GM06990 (cell line): ENCODE measurements around the gene MAP4.

Source experiments
- DNase-seq: peaks from one replicate; pipeline ENCODE4 v3.0.0-alpha.2; 2011; ENCODE audit not compliant: insufficient read length; ENCODE audit errors: extremely low read depth
- H3K27me3 ChIP-seq: replicated peaks from 2 replicates; pipeline ENCODE4 v1.6.0; 2011; ENCODE audit warnings: low read length; ENCODE audit not compliant: control insufficient read depth, insufficient read depth
- H3K36me3 ChIP-seq: 2 replicates; pipeline ENCODE4 v1.5.1; 2011; ENCODE audit warnings: low read length; ENCODE audit not compliant: control insufficient read depth, insufficient read depth
- H3K4me3 ChIP-seq: replicated peaks from 2 replicates; pipeline ENCODE4 v1.5.1; 2011; ENCODE audit warnings: low read depth, mild to moderate bottlenecking, control low read depth, low read length
- TF ChIP-seq, protein P1 (sequence below): IDR thresholded peaks from 2 replicates; pipeline ENCODE4 v1.5.1; 2011; ENCODE audit warnings: low read length, control low read depth, mild to moderate bottlenecking, inconsistent platforms; ENCODE audit not compliant: insufficient read depth, poor library complexity, severe bottlenecking

Gene MAP4

DNA sequence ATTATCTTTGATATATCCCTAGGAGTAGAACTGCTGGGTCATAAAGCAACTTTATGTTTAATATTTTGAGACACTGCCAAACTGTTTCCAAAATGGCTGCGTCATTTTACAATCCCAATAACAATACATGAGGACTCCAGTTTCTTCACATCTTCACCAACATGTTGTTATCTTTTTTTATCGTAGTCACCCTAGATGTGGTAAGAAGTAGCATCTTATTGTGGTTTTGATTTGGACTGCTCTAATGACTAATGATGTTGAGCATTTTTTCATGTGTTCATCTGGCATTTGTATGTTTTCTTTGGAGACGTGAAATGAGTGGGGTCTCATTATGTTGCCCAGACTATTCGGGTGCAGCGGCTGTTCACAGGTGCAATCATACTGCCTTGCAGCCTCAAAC, 83.8 kb downstream of the MAP4 start:
- no peaks in the 10 kb centered on the region for H3K27me3 ChIP-seq
- DNase-seq = no peak
- H3K4me3 ChIP-seq = no peak overlapping the region
- TF ChIP-seq, protein P1, sequence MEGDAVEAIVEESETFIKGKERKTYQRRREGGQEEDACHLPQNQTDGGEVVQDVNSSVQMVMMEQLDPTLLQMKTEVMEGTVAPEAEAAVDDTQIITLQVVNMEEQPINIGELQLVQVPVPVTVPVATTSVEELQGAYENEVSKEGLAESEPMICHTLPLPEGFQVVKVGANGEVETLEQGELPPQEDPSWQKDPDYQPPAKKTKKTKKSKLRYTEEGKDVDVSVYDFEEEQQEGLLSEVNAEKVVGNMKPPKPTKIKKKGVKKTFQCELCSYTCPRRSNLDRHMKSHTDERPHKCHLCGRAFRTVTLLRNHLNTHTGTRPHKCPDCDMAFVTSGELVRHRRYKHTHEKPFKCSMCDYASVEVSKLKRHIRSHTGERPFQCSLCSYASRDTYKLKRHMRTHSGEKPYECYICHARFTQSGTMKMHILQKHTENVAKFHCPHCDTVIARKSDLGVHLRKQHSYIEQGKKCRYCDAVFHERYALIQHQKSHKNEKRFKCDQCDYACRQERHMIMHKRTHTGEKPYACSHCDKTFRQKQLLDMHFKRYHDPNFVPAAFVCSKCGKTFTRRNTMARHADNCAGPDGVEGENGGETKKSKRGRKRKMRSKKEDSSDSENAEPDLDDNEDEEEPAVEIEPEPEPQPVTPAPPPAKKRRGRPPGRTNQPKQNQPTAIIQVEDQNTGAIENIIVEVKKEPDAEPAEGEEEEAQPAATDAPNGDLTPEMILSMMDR = no peak
- 0 out of 2 replicates have a peak, but pooled peaks cover 1% of the 10 kb centered on the region for H3K36me3 ChIP-seq

DNA sequence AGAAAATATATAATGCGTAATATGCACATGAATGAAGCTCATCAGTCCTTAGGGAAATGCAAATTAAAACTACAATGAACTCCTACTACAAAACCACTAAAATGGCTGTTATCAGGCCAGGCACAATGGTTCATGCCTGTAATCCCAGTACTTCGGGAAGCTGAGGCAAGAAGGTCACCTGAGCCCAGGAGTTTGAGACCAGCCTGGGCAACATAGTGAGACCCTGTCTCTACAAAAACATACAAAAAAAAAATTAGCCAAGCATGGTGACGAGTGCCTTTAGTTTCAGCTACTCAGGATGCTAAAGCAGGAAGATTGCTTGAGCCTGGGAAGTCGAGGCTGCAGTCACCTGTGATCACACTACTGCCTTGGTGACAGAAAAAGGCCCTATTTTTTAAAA, 85.2 kb downstream of the MAP4 start:
- DNase-seq = no peak
- TF ChIP-seq, protein P1 = no peak
- H3K27me3 ChIP-seq = no peaks in the 10 kb centered on the region
- no peak overlapping the region for H3K4me3 ChIP-seq
- peaks cover 1% of the 10 kb centered on the region; the same call in 1 of the 2 replicates for H3K36me3 ChIP-seq

DNA sequence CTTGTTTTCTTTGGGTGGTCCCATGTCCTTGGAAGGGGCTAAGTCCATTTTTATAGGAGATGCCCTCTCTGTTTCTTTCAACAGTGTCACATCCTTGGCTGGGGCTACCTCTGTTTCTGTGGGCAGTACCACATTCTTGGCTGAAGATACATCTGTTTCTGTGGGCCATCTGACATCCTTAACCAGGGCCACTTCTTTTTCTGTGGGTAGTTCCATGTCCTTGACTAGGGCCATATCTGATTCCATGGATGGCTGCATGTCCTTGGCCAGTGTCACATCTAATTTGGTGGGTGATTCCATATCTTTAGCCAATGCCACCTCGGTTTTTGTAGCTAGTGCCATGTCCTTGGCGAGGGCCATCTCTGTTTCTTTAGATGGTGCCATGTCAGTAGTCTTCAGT, 99.5 kb downstream of the MAP4 start:
- Histone ChIP-seq H3K27me3 (no peaks in the 10 kb centered on the region), H3K36me3 (peaks cover 13% of the 10 kb centered on the region), H3K4me3 (no peak overlapping the region)
- TF ChIP-seq, protein P1 = no peak
- no peak for DNase-seq

DNA sequence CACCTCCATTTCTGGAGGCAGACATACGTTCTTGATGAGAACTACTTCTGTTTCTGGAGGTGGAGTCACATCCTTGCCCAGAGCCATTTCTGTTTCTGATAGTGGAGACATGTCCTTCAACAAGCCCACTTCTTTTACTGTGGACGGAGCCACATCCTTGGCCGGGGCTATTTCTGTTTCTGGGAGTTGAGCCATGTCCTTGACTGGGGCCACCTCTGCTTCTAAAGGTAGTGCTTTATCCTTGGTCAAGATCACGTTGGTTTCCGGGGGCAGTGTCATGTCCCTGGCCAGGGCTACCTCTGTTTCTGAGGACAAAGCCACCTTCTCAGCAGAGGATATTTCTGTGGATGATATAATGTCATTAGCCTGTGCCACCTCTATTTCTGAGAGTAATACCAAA, 100.0 kb downstream of the MAP4 start:
- no peak for DNase-seq
- Histone ChIP-seq H3K4me3 (no peak overlapping the region), H3K27me3 (no peaks in the 10 kb centered on the region), H3K36me3 (peaks cover 12% of the 10 kb centered on the region)
- TF ChIP-seq, protein P1 = no peak

DNA sequence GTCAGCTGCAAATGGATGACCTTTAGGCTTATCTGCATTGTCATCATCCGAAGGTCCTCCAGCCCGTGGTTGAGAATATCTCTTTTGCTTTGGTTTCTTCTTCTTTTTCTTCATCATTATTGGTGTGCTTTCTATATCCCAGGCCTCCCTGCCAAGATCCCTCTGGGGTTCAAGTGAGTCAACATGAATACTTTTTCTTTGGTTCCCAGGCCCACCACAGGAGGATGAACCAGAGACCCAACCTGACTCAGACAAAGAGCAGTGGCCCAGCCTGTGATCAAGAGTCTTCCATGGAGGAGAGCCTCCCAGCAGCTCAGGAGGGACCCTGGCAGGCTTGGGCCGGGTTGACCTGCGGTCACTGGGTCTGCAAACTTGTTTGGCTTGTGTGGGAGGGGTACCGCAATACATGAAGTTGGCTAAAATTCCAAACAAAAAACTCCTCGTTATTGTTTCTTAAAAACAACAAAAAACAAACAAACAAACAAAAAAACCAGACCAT, 104.2 kb downstream of the MAP4 start:
- DNase-seq = no peak
- Histone ChIP-seq H3K36me3 (peaks cover 14% of the 10 kb centered on the region), H3K4me3 (no peak overlapping the region), H3K27me3 (no peaks in the 10 kb centered on the region)
- TF ChIP-seq, protein P1 = no peak

DNA sequence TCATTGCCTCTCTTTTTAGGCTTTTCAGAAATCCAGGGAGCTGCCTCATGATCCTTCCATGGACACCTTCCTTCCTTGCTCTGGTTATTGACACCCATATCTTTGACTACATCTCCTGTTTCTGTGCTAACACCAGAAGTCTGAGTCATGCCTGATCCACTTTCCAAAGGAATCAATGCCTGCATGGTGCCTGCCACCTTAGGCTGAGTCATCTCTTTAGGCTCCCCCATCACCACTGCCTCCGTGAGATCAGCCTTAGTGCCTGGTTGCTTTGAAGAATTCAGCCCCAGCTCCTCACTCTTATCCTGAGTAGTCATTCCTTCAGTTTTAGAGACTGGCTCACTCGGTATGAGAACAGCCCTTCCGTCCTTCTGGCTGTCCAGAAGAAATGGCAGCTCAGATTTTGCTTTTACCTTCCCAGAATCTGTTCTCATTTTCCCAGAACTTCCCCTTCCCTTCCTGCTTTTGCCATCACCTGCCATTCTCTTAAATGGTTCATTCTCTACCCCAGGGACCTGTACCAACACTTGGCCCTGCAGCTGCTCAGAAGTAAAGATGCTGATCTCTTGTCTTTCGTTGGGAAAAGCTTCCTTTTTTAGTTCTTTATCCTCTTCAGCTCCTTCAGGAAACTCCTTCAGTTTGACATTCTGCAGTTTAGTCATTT, 105.3 kb downstream of the MAP4 start:
- H3K36me3 ChIP-seq = peaks cover 7% of the 10 kb centered on the region
- no peak for DNase-seq
- H3K4me3 ChIP-seq = no peak overlapping the region
- H3K27me3 ChIP-seq = no peaks in the 10 kb centered on the region
- TF ChIP-seq, protein P1 = no peak
